Stimulated activated naive CD8-positive, alpha-beta T cell treated with anti-CD3 and anti-CD28 coated beads, Interleukin-15, Interleukin-2, amounts not matched to agents 100 ng/mL and 50 ng/mL, for 24 hours (primary cell): ENCODE measurements around the gene CD207.

Experiments used
- H3K27ac Mint-ChIP-seq: one replicate; pipeline ENCODE4 v1.8.0; 2021; ENCODE audit warnings: mild to moderate bottlenecking, mixed read lengths
- H3K27me3 Mint-ChIP-seq: one replicate; pipeline ENCODE4 v1.8.0; 2021; ENCODE audit warnings: mixed read lengths
- H3K36me3 Mint-ChIP-seq: one replicate; pipeline ENCODE4 v1.8.0; 2021; ENCODE audit warnings: low read depth, mixed read lengths
- H3K4me1 Mint-ChIP-seq: one replicate; pipeline ENCODE4 v1.8.0; 2021; ENCODE audit warnings: low read depth, mixed read lengths
- H3K4me3 Mint-ChIP-seq: one replicate; pipeline ENCODE4 v1.8.0; 2021; ENCODE audit warnings: mild to moderate bottlenecking, mixed read lengths
- H3K9me3 Mint-ChIP-seq: one replicate; pipeline ENCODE4 v1.8.0; 2021; ENCODE audit warnings: mixed read lengths

The CD207 gene

GRCh38 chr2:70837980-70838925 is 2.6 kb upstream of the CD207 start:
- Mint-ChIP-seq H3K4me3 (no peak overlapping the region), H3K4me1 (no peaks in the 10 kb centered on the region), H3K9me3 (peaks cover 4% of the 10 kb centered on the region), H3K36me3 (no peaks in the 10 kb centered on the region), H3K27me3 (peaks cover 14% of the 10 kb centered on the region), H3K27ac (no peak overlapping the region)

- H3K4me1 Mint-ChIP-seq: no peaks in the 10 kb centered on the region
- H3K9me3 Mint-ChIP-seq: no peaks in the 10 kb centered on the region
- H3K4me3 Mint-ChIP-seq: no peak overlapping the region
- no peak overlapping the region for H3K27ac Mint-ChIP-seq
- H3K36me3 Mint-ChIP-seq: no peaks in the 10 kb centered on the region
- peaks cover 6% of the 10 kb centered on the region for H3K27me3 Mint-ChIP-seq
These were observed 735 bp downstream of the CD207 start for GRCh38 chr2:70834881-70835280.

- Mint-ChIP-seq H3K4me3 (no peak overlapping the region), H3K27me3 (peaks cover 6% of the 10 kb centered on the region), H3K4me1 (peaks cover under 1% of the 10 kb centered on the region), H3K27ac (no peak overlapping the region), H3K9me3 (no peaks in the 10 kb centered on the region), H3K36me3 (no peaks in the 10 kb centered on the region)
These were observed 1.5 kb downstream of the CD207 start for GRCh38 chr2:70834106-70834505.

- Mint-ChIP-seq H3K27me3 (peaks cover 3% of the 10 kb centered on the region), H3K27ac (no peak overlapping the region), H3K4me1 (peaks cover 5% of the 10 kb centered on the region), H3K9me3 (no peaks in the 10 kb centered on the region), H3K36me3 (no peaks in the 10 kb centered on the region), H3K4me3 (no peak overlapping the region)
These were observed 2.4 kb downstream of the CD207 start for GRCh38 chr2:70833246-70833645.

- peaks cover 12% of the 10 kb centered on the region for H3K4me1 Mint-ChIP-seq
- H3K27me3 Mint-ChIP-seq: peaks cover 3% of the 10 kb centered on the region
- no peak overlapping the region for H3K4me3 Mint-ChIP-seq
- no peak overlapping the region for H3K27ac Mint-ChIP-seq
- no peaks in the 10 kb centered on the region for H3K9me3 Mint-ChIP-seq
- no peaks in the 10 kb centered on the region for H3K36me3 Mint-ChIP-seq
These were observed 3.2 kb downstream of the CD207 start for GRCh38 chr2:70832386-70832785.

- no peaks in the 10 kb centered on the region for H3K36me3 Mint-ChIP-seq
- no peak overlapping the region for H3K4me3 Mint-ChIP-seq
- no peak overlapping the region for H3K27ac Mint-ChIP-seq
- peaks cover 17% of the 10 kb centered on the region for H3K4me1 Mint-ChIP-seq
- peaks cover 3% of the 10 kb centered on the region for H3K27me3 Mint-ChIP-seq
- H3K9me3 Mint-ChIP-seq: no peaks in the 10 kb centered on the region
These were observed 3.8 kb downstream of the CD207 start for GRCh38 chr2:70831861-70832260.

GRCh38 chr2:70830366-70830765 is 5.2 kb downstream of the CD207 start:
- Mint-ChIP-seq H3K27ac (no peak overlapping the region), H3K9me3 (no peaks in the 10 kb centered on the region), H3K4me1 (peaks cover 23% of the 10 kb centered on the region), H3K4me3 (no peak overlapping the region), H3K36me3 (no peaks in the 10 kb centered on the region), H3K27me3 (peaks cover 3% of the 10 kb centered on the region)

- Mint-ChIP-seq H3K4me1 (peaks cover 23% of the 10 kb centered on the region), H3K9me3 (no peaks in the 10 kb centered on the region), H3K4me3 (no peak overlapping the region), H3K36me3 (no peaks in the 10 kb centered on the region), H3K27me3 (peaks cover 3% of the 10 kb centered on the region), H3K27ac (no peak overlapping the region)
These were observed 5.7 kb downstream of the CD207 start for GRCh38 chr2:70829916-70830315.

- Mint-ChIP-seq H3K27me3 (peaks cover 3% of the 10 kb centered on the region), H3K27ac (no peak overlapping the region), H3K36me3 (no peaks in the 10 kb centered on the region), H3K9me3 (no peaks in the 10 kb centered on the region), H3K4me3 (no peak overlapping the region), H3K4me1 (peaks cover 23% of the 10 kb centered on the region)
These were observed 6.4 kb downstream of the CD207 start for GRCh38 chr2:70828914-70829824.

- Mint-ChIP-seq H3K27ac (no peak overlapping the region), H3K4me1 (peaks cover 23% of the 10 kb centered on the region)
These were observed 7.5 kb downstream of the CD207 start for GRCh38 chr2:70828115-70828514.

GRCh38 chr2:70827388-70827787 is 8.2 kb downstream of the CD207 start:
- Mint-ChIP-seq H3K27ac (peak overlapping the region; percentile 87), H3K4me1 (peaks cover 23% of the 10 kb centered on the region), H3K36me3 (no peaks in the 10 kb centered on the region), H3K9me3 (no peaks in the 10 kb centered on the region), H3K4me3 (no peak overlapping the region), H3K27me3 (peaks cover 3% of the 10 kb centered on the region)

More at GRCh38 chr2:70828115-70828514, 7.5 kb downstream of the CD207 start:
- no peak overlapping the region for H3K4me3 Mint-ChIP-seq
- H3K36me3 Mint-ChIP-seq: no peaks in the 10 kb centered on the region
- peaks cover 3% of the 10 kb centered on the region for H3K27me3 Mint-ChIP-seq
- no peaks in the 10 kb centered on the region for H3K9me3 Mint-ChIP-seq

GRCh38 chr2:70826696-70827350 is 8.8 kb downstream of the CD207 start:
- H3K27ac Mint-ChIP-seq: peak overlapping the region; percentile 87
- peaks cover 3% of the 10 kb centered on the region for H3K27me3 Mint-ChIP-seq
- peak overlapping the region; percentile 6 for H3K4me3 Mint-ChIP-seq
- no peaks in the 10 kb centered on the region for H3K9me3 Mint-ChIP-seq
- no peaks in the 10 kb centered on the region for H3K36me3 Mint-ChIP-seq
- peaks cover 23% of the 10 kb centered on the region for H3K4me1 Mint-ChIP-seq

- Mint-ChIP-seq H3K4me1 (peaks cover 18% of the 10 kb centered on the region), H3K9me3 (no peaks in the 10 kb centered on the region), H3K27me3 (peaks cover 7% of the 10 kb centered on the region), H3K4me3 (no peak overlapping the region), H3K36me3 (no peaks in the 10 kb centered on the region), H3K27ac (no peak overlapping the region)
These were observed 12.4 kb downstream of the CD207 start for GRCh38 chr2:70823249-70823648.

- Mint-ChIP-seq H3K27me3 (peaks cover 11% of the 10 kb centered on the region), H3K4me3 (no peak overlapping the region), H3K27ac (no peak overlapping the region), H3K9me3 (no peaks in the 10 kb centered on the region), H3K36me3 (no peaks in the 10 kb centered on the region), H3K4me1 (peaks cover 15% of the 10 kb centered on the region)
These were observed 12.8 kb downstream of the CD207 start for GRCh38 chr2:70822843-70823242.
